ENCODE results near the gene MAP3K5. TPM values are rescaled to one million over a fixed set of nuclear protein-coding genes. Genes with fewer than 3 reads are reported as not detected.

The MAP3K5 gene
- total RNA-seq, 1 experiment from 2014 or later: 15.8 TPM

- intact Hi-C loops (cut with micrococcal nuclease; ENCODE audit: unreplicated experiment): loop anchor here (10.0 kb wide), 1 partner anchor 265 kb away; no protein-coding TSS in a partner anchor
Observed at GRCh38 chr6:136539967-136540652, 252.2 kb downstream of the MAP3K5 start.

DNA sequence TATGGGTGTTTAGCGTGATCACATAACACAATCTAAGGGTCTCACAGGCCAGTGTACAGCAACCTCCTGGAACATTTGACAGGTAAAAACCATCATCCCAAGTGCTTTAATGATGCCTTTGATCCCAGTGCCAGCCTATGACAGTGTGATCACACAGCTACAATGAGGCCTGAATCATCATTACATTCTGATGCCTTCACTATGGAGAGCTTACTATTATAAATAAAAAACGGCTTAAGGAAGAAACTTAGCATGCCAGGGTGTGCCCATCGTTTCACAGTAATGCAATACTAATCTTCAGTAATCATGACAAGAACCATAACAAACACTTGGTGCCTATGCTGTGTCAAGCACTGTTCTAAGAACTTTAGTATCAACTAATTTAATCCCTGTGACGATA lies 253.4 kb downstream of the MAP3K5 start:
- TF ChIP-seq, protein P1, sequence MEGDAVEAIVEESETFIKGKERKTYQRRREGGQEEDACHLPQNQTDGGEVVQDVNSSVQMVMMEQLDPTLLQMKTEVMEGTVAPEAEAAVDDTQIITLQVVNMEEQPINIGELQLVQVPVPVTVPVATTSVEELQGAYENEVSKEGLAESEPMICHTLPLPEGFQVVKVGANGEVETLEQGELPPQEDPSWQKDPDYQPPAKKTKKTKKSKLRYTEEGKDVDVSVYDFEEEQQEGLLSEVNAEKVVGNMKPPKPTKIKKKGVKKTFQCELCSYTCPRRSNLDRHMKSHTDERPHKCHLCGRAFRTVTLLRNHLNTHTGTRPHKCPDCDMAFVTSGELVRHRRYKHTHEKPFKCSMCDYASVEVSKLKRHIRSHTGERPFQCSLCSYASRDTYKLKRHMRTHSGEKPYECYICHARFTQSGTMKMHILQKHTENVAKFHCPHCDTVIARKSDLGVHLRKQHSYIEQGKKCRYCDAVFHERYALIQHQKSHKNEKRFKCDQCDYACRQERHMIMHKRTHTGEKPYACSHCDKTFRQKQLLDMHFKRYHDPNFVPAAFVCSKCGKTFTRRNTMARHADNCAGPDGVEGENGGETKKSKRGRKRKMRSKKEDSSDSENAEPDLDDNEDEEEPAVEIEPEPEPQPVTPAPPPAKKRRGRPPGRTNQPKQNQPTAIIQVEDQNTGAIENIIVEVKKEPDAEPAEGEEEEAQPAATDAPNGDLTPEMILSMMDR (IDR thresholded peaks at IDR 0.05; ENCODE audit: unreplicated experiment): no peak
- BruUV-seq (replicated peaks): no TSS peak
- intact Hi-C loops (cut with micrococcal nuclease; ENCODE audit: unreplicated experiment): no loop called here

More at GRCh38 chr6:136539967-136540652, 252.2 kb downstream of the MAP3K5 start:
- H3K27me3 Mint-ChIP-seq (ENCODE audit: unreplicated experiment): no peaks in the 10 kb centered on the region
- no peaks in the 10 kb centered on the region for H3K9me3 Mint-ChIP-seq (ENCODE audit: low read depth, unreplicated experiment)
- CTCF ChIA-PET: no interaction called here
- H3K36me3 Mint-ChIP-seq (ENCODE audit: insufficient read depth, unreplicated experiment): no peaks in the 10 kb centered on the region
- H3K4me1 Mint-ChIP-seq (ENCODE audit: low read depth, unreplicated experiment): peaks cover 20% of the 10 kb centered on the region
- TF ChIP-seq, protein P1 (IDR thresholded peaks at IDR 0.05; ENCODE audit: unreplicated experiment): no peak
- H3K27ac Mint-ChIP-seq (ENCODE audit: unreplicated experiment): no peak overlapping the region
- no peak overlapping the region for H3K4me3 Mint-ChIP-seq (ENCODE audit: low read depth, unreplicated experiment)
- no peak for DNase-seq
- BruUV-seq (replicated peaks): no TSS peak

DNA sequence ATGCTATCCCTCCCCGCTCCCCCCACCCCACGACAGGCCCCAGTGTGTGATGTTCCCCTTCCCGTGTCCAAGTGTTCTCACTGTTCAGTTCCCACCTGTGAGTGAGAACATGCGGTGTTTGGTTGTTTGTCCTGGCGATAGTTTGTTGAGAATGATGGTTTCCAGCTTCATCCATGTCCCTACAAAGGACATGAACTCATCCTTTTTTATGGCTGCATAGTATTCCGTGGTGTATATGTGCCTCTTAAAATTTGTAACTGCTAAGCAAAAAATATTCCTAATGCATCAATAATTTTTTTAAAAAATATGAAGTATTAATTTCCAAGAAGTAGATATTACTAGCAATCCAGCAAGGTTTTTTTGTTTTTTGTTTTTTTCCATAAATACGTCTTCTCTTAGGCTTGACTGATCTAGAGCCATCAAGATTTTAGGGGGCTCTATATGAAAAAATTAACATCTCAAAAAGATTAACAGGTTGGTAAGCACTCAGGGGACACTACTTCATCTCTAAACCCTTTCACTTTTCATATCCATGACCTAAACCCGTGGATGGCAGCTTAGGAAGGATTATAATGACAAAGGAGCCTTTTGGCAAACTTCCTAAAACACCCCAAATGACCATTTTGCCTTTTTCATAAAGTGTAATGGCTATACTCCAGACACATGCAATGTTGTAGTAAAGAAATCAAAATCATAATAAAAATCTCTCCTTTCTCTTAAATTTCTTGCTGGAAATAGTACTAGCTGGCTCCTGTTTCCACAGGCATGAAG lies 256.2 kb downstream of the MAP3K5 start:
- no peaks in the 10 kb centered on the region for H3K36me3 Mint-ChIP-seq (ENCODE audit: insufficient read depth, unreplicated experiment)
- TF ChIP-seq, protein P1 (IDR thresholded peaks at IDR 0.05; ENCODE audit: unreplicated experiment): no peak

More for the DNA sequence above, 253.4 kb downstream of the MAP3K5 start:
- CTCF ChIA-PET: no interaction called here
- peaks cover 12% of the 10 kb centered on the region for H3K4me1 Mint-ChIP-seq (ENCODE audit: low read depth, unreplicated experiment)
- no peaks in the 10 kb centered on the region for H3K27me3 Mint-ChIP-seq (ENCODE audit: unreplicated experiment)
- no peaks in the 10 kb centered on the region for H3K9me3 Mint-ChIP-seq (ENCODE audit: low read depth, unreplicated experiment)
- no peak for DNase-seq
- H3K36me3 Mint-ChIP-seq (ENCODE audit: insufficient read depth, unreplicated experiment): no peaks in the 10 kb centered on the region
- H3K4me3 Mint-ChIP-seq (ENCODE audit: low read depth, unreplicated experiment): no peak overlapping the region
- no peak overlapping the region for H3K27ac Mint-ChIP-seq (ENCODE audit: unreplicated experiment)

DNA sequence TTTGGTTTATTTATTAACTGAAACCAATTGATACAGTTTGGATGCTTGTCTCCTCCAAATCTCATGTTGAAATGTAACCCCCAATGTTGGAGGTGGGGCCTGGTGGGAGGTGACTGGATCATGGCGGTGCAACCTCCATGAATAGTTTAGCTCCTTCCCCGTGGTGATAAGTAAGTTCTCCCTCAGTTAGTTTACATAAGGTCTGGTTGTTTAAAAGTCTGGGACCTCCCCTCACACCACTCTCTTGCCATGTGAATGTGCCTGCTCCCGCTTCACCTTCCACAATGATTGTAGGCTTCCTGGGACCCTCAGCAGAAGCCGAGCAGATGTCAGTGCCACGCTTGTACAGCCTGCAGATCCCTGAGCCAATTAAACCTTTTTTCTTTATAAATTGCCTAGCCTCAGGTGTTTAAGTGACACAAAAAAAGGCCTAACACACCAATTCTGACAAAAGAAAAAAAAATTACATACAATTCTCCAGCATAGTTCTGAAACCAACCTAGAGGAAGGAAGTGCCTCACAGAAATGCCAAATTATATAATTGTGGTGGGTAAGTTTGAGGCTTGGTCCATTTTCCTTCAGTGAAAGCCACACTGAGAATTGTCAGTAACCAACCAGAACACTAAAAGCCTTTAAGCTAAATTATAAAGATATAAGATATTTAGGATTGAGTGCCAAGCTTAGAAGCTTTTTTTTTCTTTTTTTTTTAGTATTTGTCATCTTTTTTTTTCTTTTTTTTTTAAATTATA lies 257.1 kb downstream of the MAP3K5 start:
- Mint-ChIP-seq H3K27me3 (ENCODE audit: unreplicated experiment) (no peaks in the 10 kb centered on the region), H3K4me1 (ENCODE audit: low read depth, unreplicated experiment) (peaks cover 7% of the 10 kb centered on the region), H3K27ac (ENCODE audit: unreplicated experiment) (no peak overlapping the region), H3K4me3 (ENCODE audit: low read depth, unreplicated experiment) (no peak overlapping the region), H3K36me3 (ENCODE audit: insufficient read depth, unreplicated experiment) (no peaks in the 10 kb centered on the region), H3K9me3 (ENCODE audit: low read depth, unreplicated experiment) (no peaks in the 10 kb centered on the region)
- BruUV-seq (replicated peaks): no TSS peak
- TF ChIP-seq, protein P1 (IDR thresholded peaks at IDR 0.05; ENCODE audit: unreplicated experiment): no peak
- intact Hi-C loops (cut with micrococcal nuclease; ENCODE audit: unreplicated experiment): no loop called here
- DNase-seq: no peak
- CTCF ChIA-PET: no interaction called here

More for the DNA sequence above, 256.2 kb downstream of the MAP3K5 start:
- Mint-ChIP-seq H3K27ac (ENCODE audit: unreplicated experiment) (no peak overlapping the region), H3K9me3 (ENCODE audit: low read depth, unreplicated experiment) (no peaks in the 10 kb centered on the region), H3K4me3 (ENCODE audit: low read depth, unreplicated experiment) (no peak overlapping the region), H3K4me1 (ENCODE audit: low read depth, unreplicated experiment) (peaks cover 12% of the 10 kb centered on the region), H3K27me3 (ENCODE audit: unreplicated experiment) (no peaks in the 10 kb centered on the region)
- no peak for DNase-seq
- CTCF ChIA-PET: interaction anchor here (0.6 kb wide), 1 partner anchor 415 kb away, joined by 4 read pairs; no protein-coding TSS in a partner anchor
- BruUV-seq (replicated peaks): no TSS peak
- intact Hi-C loops (cut with micrococcal nuclease; ENCODE audit: unreplicated experiment): no loop called here
